Lower leg skin (tissue), 4 donors: ENCODE measurements around the gene MYO1E. TPM values are rescaled to one million over a fixed set of nuclear protein-coding genes. Genes with fewer than 3 reads are reported as not detected.
A peak's percentile ranks its signal among the peaks of the same experiment; 100 is the strongest.

ENCODE experiments used
- DNase-seq, 2 donors: peaks; one replicate each; pipeline ENCODE4 v3.0.0-alpha.2; 2019; ENCODE audit warnings: low spot score in 2 of 2
- H3K4me3 ChIP-seq: fragments of 200-600 bp; sonication (generic); 2 replicates; pipeline ENCODE4 v1.5.1; 2017; ENCODE audit warnings: mild to moderate bottlenecking, low read depth; ENCODE audit not compliant: poor library complexity, severe bottlenecking
- CTCF ChIP-seq, 3 donors: fragments of 450-650 bp; IDR thresholded peaks; one replicate each; pipeline ENCODE4 v1.5.1; 2016; ENCODE audit warnings: antibody characterized with exemption in 3 of 3, mild to moderate bottlenecking in 3 of 3, moderate library complexity in 2 of 3
- POLR2A ChIP-seq, 2 donors: fragments of 450-650 bp; IDR thresholded peaks; one replicate each; pipeline ENCODE4 v1.6.1; 2016 to 2017; ENCODE audit warnings: antibody characterized with exemption in 2 of 2, mild to moderate bottlenecking in 1 of 2, moderate library complexity in 1 of 2
- WGBS, 2 donors: methylation state at CpG; one replicate each; pipeline ENCODE4 v1.1.5; 2018; 5-methylcytosine and 5-hydroxymethylcytosine counted together
- intact Hi-C: fragments of 100-400 bp; cut with DNase I; formaldehyde crosslinking; loops from one replicate; pipeline ENCODE4 v1.15.0; 2023; ENCODE audit warnings: low total_unique reads
- total RNA-seq, 4 donors: library from RNA; depleted of rRNA; stranded (reverse); fragments of >200 nt; gene quantifications; one replicate each; pipeline ENCODE4 v1.1.0, GENCODE V29; 2016

The MYO1E gene
- total RNA-seq, 4 donors from 2014 or later, result 134 to 218 (median 183) TPM

GRCh38 chr15:59252137-59252536 lies 120.5 kb downstream of the MYO1E start:
- no peak overlapping the region for H3K4me3 ChIP-seq
- WGBS, 2 donors, result 98% methylated on average over 5 of the region's 5 CpGs
- no peak for TF ChIP-seq CTCF (IDR thresholded peaks at IDR 0.05)
- TF ChIP-seq POLR2A (IDR thresholded peaks at IDR 0.05), result no peak
- DNase-seq, result peak in 1 of 2 donors; percentile 54
- intact Hi-C loops, result no loop called here

DNA sequence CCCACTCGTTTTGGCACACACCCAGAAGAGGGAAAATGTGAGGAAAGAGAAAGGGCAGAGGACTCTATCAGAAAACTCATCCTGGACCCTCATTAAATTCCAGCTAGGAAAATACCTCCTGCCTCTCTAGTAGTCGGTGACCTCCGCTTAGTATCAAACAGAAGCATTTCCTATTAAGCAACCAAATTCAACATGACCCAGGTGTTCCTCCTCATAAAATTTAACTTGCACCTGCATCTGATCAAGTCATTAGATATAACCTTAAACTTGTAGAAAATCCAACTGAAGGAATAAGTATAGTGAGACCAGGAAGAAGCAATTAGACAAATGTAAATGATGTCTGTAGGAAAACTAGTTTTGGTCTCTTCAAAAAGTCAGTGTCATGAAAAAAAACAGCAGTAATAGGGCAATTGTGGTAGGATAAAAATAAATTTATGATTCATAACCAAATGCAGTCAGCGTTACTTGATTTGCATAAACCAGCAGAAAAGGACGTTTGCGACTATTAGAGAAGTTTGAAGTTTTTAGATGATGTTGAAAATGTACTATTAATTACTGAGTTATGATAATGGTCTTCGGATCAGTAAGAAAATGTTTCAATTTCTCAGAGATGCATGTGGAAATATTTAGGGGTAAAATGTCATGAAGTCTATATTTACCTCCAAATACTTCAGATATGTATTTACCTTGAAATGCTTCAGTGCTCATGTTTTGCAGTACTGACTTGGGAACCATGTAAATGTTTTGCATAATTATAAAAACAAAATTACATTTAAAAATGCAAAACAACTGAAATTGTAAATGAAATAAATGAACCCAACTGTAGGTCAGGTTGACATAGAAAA lies 121.4 kb downstream of the MYO1E start:
- H3K4me3 ChIP-seq, result no peak overlapping the region
- intact Hi-C loops, result no loop called here
- no peak for DNase-seq
- 60% methylated on average over 7 of the region's 7 CpGs for WGBS, 2 donors
- TF ChIP-seq CTCF (IDR thresholded peaks at IDR 0.05), result no peak
- no peak for TF ChIP-seq POLR2A (IDR thresholded peaks at IDR 0.05)

DNA sequence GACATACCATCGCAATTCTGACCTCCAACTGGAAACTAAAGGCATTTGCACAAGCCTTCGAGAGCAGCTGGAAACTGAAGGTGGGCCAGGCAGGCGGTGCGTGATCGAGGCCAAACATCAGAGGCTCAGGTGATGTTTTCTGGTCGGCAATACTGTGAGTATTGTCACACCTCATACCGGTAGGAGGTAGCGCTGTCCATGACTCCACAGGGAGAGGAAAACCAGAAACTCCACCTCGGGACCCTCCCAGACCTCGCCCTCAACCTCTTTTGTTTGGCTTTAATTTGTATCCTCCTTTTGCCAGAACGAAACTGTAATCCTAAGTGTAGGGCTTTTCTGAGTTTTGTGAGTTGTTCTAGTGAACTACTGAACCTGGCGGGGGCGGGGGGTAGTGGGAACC lies 122.4 kb downstream of the MYO1E start:
- no peak for TF ChIP-seq CTCF (IDR thresholded peaks at IDR 0.05)
- no peak for TF ChIP-seq POLR2A (IDR thresholded peaks at IDR 0.05)
- H3K4me3 ChIP-seq, result no peak overlapping the region
- DNase-seq, result no peak
- 83 to 84% methylated on average over 13 of the region's 13 CpGs for WGBS, 2 donors
- intact Hi-C loops, result no loop called here

DNA sequence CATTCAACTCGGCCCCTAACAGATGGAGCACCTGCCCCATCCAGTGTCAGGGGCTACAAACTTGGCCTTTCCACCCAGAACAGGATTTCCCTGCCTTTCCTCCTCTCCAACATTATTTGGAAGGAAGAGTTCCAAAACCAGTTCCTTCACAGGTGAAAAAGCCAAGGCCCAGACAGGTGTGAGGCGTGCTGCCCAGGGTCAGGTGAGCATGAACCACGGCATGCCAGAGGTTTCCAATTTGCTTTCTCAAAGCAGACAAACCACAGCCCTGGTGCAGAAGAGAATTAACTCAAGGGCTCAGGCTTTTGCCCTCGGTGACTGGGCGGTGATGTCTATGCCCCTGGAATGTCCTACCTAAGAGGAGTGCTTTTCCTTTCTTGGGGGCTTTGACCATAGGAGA lies 122.9 kb downstream of the MYO1E start:
- TF ChIP-seq POLR2A (IDR thresholded peaks at IDR 0.05) (no peak), CTCF (IDR thresholded peaks at IDR 0.05) (no peak)
- no peak for DNase-seq
- intact Hi-C loops, result loop anchor here (5.0 kb wide), 1 partner anchor 47 kb away; no protein-coding TSS in a partner anchor
- no peak overlapping the region for H3K4me3 ChIP-seq
- WGBS, 2 donors, result 78 to 81% methylated on average over 4 to 5 of the region's 5 CpGs

- intact Hi-C loops, result loop anchor here (5.0 kb wide), 1 partner anchor 50 kb away; no protein-coding TSS in a partner anchor
- no peak overlapping the region for H3K4me3 ChIP-seq
- DNase-seq, result peak in 1 of 2 donors; percentile 41
- 10 to 46% methylated on average over 2 of the region's 2 CpGs for WGBS, 2 donors
- TF ChIP-seq CTCF (IDR thresholded peaks at IDR 0.05), result no peak
- TF ChIP-seq POLR2A (IDR thresholded peaks at IDR 0.05), result no peak
Measured at GRCh38 chr15:59247364-59247763, 125.3 kb downstream of the MYO1E start.
